OCI-LY1 (cell line): ENCODE data around the gene ETV6.

Experiments
- EZH2 ChIP-seq: fragments of 200-600 bp; sonication (generic), shearing (Covaris generic); IDR thresholded peaks from 2 replicates; pipeline ENCODE4 v1.8.0; 2017; ENCODE audit warnings: borderline replicate concordance, mixed run types, mild to moderate bottlenecking, antibody characterized with exemption, low read length, moderate library complexity, mixed read lengths
- TF ChIP-seq, protein P1 (sequence below): fragments of 200-600 bp; sonication (generic), shearing (Covaris generic); IDR thresholded peaks from 2 replicates; pipeline ENCODE4 v1.5.1; 2017; ENCODE audit warnings: mild to moderate bottlenecking, antibody characterized with exemption, low read length, moderate library complexity, mixed read lengths

DNA sequence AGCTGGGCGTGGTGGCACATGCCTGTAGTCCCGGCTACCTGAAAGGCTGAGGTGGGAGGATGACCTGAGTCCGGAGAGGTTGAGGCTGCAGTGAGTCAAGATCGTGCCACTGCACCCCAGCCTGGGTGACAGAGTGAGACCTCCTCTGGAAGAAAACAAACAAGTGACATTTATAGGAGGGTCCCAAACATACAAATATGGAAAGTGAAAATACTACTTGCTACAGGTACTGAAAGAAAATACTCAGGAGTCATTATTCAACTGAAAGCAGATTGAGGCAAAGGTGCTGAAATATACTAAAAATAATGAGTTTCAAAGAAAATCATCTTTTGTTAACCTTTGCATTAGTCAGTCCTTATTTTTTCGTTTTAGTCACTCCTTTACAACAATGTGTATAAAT lies 53.5 kb downstream of the ETV6 start:
- TF ChIP-seq, protein P1, sequence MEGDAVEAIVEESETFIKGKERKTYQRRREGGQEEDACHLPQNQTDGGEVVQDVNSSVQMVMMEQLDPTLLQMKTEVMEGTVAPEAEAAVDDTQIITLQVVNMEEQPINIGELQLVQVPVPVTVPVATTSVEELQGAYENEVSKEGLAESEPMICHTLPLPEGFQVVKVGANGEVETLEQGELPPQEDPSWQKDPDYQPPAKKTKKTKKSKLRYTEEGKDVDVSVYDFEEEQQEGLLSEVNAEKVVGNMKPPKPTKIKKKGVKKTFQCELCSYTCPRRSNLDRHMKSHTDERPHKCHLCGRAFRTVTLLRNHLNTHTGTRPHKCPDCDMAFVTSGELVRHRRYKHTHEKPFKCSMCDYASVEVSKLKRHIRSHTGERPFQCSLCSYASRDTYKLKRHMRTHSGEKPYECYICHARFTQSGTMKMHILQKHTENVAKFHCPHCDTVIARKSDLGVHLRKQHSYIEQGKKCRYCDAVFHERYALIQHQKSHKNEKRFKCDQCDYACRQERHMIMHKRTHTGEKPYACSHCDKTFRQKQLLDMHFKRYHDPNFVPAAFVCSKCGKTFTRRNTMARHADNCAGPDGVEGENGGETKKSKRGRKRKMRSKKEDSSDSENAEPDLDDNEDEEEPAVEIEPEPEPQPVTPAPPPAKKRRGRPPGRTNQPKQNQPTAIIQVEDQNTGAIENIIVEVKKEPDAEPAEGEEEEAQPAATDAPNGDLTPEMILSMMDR: no peak
- no peak for TF ChIP-seq EZH2
